Stimulated activated CD8-positive, alpha-beta memory T cell treated with anti-CD3 and anti-CD28 coated beads, Interleukin-2, amount 100 ng/mL, for 1 hour (primary cell): ENCODE measurements around the gene CARS2.
"Not testable (repeated sequence)": the region's sequence is repeated elsewhere in the genome, so short reads cannot be mapped to it uniquely, and the experiment has no call there.

ENCODE experiments used
- DNase-seq, 2 donors: peaks; one replicate each; pipeline ENCODE4 v3.0.0-alpha.2; 2020; ENCODE audit warnings: low read depth in 2 of 2

Gene CARS2

GRCh38 chr13:110637747-110638146, 68.2 kb downstream of the CARS2 start:
- no peak for DNase-seq

- DNase-seq: no peak
These were observed 68.6 kb downstream of the CARS2 start for GRCh38 chr13:110637275-110637674.

GRCh38 chr13:110636701-110637201, 69.2 kb downstream of the CARS2 start:
- no peak for DNase-seq

- no peak for DNase-seq
These were observed 69.9 kb downstream of the CARS2 start for GRCh38 chr13:110636053-110636475.

GRCh38 chr13:110635405-110636002, 70.4 kb downstream of the CARS2 start:
- no peak for DNase-seq

GRCh38 chr13:110634558-110634957, 71.4 kb downstream of the CARS2 start:
- DNase-seq: no peak

GRCh38 chr13:110633776-110634175, 72.1 kb downstream of the CARS2 start:
- DNase-seq: no peak

- DNase-seq: not testable (repeated sequence)
These were observed 73.7 kb downstream of the CARS2 start for GRCh38 chr13:110632255-110632654.

- no peak for DNase-seq
These were observed 75.3 kb downstream of the CARS2 start for GRCh38 chr13:110630566-110631119.

- DNase-seq: no peak
These were observed 76.2 kb downstream of the CARS2 start for GRCh38 chr13:110629735-110630134.

- DNase-seq: no peak
These were observed 76.8 kb downstream of the CARS2 start for GRCh38 chr13:110628952-110629701.

GRCh38 chr13:110628477-110628793, 77.5 kb downstream of the CARS2 start:
- no peak for DNase-seq

GRCh38 chr13:110627761-110628476, 78.0 kb downstream of the CARS2 start:
- no peak for DNase-seq

GRCh38 chr13:110627351-110627750, 78.6 kb downstream of the CARS2 start:
- DNase-seq: no peak

GRCh38 chr13:110626521-110626920, 79.4 kb downstream of the CARS2 start:
- no peak for DNase-seq

- no peak for DNase-seq
These were observed 80.1 kb downstream of the CARS2 start for GRCh38 chr13:110625771-110626321.

GRCh38 chr13:110624766-110625756, 80.9 kb downstream of the CARS2 start:
- no peak for DNase-seq

GRCh38 chr13:110620596-110620995, 85.3 kb downstream of the CARS2 start:
- no peak for DNase-seq

GRCh38 chr13:110618780-110619179, 87.1 kb downstream of the CARS2 start:
- no peak for DNase-seq

- no peak for DNase-seq
These were observed 87.7 kb downstream of the CARS2 start for GRCh38 chr13:110618167-110618566.
